Measurements from ENCODE around the gene HECTD4. TPM values are rescaled to one million over a fixed set of nuclear protein-coding genes. Genes with fewer than 3 reads are reported as not detected.

HECTD4 gene
- total RNA-seq, 1 experiment from 2014 or later = 31.2 TPM

GRCh38 chr12:112327209-112327938 is 54.9 kb downstream of the HECTD4 start:
- no peak overlapping the region for H2AFZ ChIP-seq (ENCODE audit: low read depth, low read length, poor library complexity, severe bottlenecking)
- H3K4me3 ChIP-seq (replicated peaks in 1 of 2; ENCODE audit: low read depth in 1 of 2, low read length in 2 of 2) = no peak overlapping the region
- H3K27ac ChIP-seq (ENCODE audit: low read depth, low read length) = no peak overlapping the region
- no peaks in the 10 kb centered on the region for H3K9me2 ChIP-seq (ENCODE audit: insufficient read depth)
- no TSS peak for BruUV-seq (replicated peaks)
- TF ChIP-seq EZH2 (IDR thresholded peaks at IDR 0.05) (no peak), YY1 (IDR thresholded peaks at IDR 0.05; ENCODE audit: extremely low read depth, insufficient replicate concordance, low read depth, low read length) (no peak), ELF1 (IDR thresholded peaks at IDR 0.05; ENCODE audit: borderline replicate concordance, low read depth) (no peak), EGR1 (IDR thresholded peaks at IDR 0.05; ENCODE audit: low read depth) (no peak), ZNF274 (IDR thresholded peaks at IDR 0.05; ENCODE audit: low read depth, low read length) (no peak), POLR2A (IDR thresholded peaks at IDR 0.05; ENCODE audit: borderline replicate concordance, extremely low read depth, insufficient read depth, insufficient read length) (no peak), EZH2phosphoT487 (IDR thresholded peaks at IDR 0.05; ENCODE audit: borderline replicate concordance) (no peak), SRF (IDR thresholded peaks at IDR 0.05; ENCODE audit: low read depth) (no peak), SP1 (IDR thresholded peaks at IDR 0.05; ENCODE audit: low read depth) (no peak), POLR2AphosphoS5 (IDR thresholded peaks at IDR 0.05; ENCODE audit: low read depth, low read length) (no peak), FOSL1 (IDR thresholded peaks at IDR 0.05; ENCODE audit: low read depth) (no peak), CBX3 (IDR thresholded peaks at IDR 0.05; ENCODE audit: low read depth) (no peak), JUND (IDR thresholded peaks at IDR 0.05) (no peak)
- TF ChIP-seq, protein P1, sequence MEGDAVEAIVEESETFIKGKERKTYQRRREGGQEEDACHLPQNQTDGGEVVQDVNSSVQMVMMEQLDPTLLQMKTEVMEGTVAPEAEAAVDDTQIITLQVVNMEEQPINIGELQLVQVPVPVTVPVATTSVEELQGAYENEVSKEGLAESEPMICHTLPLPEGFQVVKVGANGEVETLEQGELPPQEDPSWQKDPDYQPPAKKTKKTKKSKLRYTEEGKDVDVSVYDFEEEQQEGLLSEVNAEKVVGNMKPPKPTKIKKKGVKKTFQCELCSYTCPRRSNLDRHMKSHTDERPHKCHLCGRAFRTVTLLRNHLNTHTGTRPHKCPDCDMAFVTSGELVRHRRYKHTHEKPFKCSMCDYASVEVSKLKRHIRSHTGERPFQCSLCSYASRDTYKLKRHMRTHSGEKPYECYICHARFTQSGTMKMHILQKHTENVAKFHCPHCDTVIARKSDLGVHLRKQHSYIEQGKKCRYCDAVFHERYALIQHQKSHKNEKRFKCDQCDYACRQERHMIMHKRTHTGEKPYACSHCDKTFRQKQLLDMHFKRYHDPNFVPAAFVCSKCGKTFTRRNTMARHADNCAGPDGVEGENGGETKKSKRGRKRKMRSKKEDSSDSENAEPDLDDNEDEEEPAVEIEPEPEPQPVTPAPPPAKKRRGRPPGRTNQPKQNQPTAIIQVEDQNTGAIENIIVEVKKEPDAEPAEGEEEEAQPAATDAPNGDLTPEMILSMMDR (IDR thresholded peaks at IDR 0.05 in 2 of 3, conservative IDR thresholded peaks at IDR 0.05 in 1 of 3; ENCODE audit: borderline replicate concordance in 1 of 3, insufficient read depth in 1 of 3, low read depth in 2 of 3, low read length in 2 of 3) = no peak
- TF ChIP-seq, protein P2, sequence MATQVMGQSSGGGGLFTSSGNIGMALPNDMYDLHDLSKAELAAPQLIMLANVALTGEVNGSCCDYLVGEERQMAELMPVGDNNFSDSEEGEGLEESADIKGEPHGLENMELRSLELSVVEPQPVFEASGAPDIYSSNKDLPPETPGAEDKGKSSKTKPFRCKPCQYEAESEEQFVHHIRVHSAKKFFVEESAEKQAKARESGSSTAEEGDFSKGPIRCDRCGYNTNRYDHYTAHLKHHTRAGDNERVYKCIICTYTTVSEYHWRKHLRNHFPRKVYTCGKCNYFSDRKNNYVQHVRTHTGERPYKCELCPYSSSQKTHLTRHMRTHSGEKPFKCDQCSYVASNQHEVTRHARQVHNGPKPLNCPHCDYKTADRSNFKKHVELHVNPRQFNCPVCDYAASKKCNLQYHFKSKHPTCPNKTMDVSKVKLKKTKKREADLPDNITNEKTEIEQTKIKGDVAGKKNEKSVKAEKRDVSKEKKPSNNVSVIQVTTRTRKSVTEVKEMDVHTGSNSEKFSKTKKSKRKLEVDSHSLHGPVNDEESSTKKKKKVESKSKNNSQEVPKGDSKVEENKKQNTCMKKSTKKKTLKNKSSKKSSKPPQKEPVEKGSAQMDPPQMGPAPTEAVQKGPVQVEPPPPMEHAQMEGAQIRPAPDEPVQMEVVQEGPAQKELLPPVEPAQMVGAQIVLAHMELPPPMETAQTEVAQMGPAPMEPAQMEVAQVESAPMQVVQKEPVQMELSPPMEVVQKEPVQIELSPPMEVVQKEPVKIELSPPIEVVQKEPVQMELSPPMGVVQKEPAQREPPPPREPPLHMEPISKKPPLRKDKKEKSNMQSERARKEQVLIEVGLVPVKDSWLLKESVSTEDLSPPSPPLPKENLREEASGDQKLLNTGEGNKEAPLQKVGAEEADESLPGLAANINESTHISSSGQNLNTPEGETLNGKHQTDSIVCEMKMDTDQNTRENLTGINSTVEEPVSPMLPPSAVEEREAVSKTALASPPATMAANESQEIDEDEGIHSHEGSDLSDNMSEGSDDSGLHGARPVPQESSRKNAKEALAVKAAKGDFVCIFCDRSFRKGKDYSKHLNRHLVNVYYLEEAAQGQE (IDR thresholded peaks at IDR 0.05; ENCODE audit: low read depth) = no peak
- TF ChIP-seq, protein P3, sequence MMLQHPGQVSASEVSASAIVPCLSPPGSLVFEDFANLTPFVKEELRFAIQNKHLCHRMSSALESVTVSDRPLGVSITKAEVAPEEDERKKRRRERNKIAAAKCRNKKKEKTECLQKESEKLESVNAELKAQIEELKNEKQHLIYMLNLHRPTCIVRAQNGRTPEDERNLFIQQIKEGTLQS (IDR thresholded peaks at IDR 0.05) = no peak
- TF ChIP-seq, protein P4, sequence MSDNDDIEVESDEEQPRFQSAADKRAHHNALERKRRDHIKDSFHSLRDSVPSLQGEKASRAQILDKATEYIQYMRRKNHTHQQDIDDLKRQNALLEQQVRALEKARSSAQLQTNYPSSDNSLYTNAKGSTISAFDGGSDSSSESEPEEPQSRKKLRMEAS (IDR thresholded peaks at IDR 0.05) = no peak
- H3K4me2 ChIP-seq (ENCODE audit: low read length) = no peak overlapping the region
- no peaks in the 10 kb centered on the region for H3K27me3 ChIP-seq (ENCODE audit: insufficient read depth, low read length)
- no peak overlapping the region for H3K9ac ChIP-seq (ENCODE audit: low read length)
- ChIA-PET RAD21 (ENCODE audit: low non-redundant PET in 1 of 2, low total read pairs in 2 of 2, uncharacterized antibody in 2 of 2, unreplicated experiment in 2 of 2) (no interaction called here), POLR2A (no interaction called here), CTCF (interaction anchor here (1.0 kb wide), 1 partner anchor 21 kb away, joined by 3 read pairs; no protein-coding TSS in a partner anchor)
- H3K9me3 ChIP-seq (ENCODE audit: control insufficient read depth in 1 of 2, insufficient read depth in 1 of 2, low read depth in 1 of 2, low read length in 2 of 2) = no peaks in the 10 kb centered on the region
- ATAC-seq = no peak
- no peaks in the 10 kb centered on the region for H3K4me1 ChIP-seq (ENCODE audit: control insufficient read depth in 1 of 2, insufficient read depth in 2 of 2, low read length in 2 of 2)
- no peak for DNase-seq (ENCODE audit: low read depth, low spot score)
- H3K79me2 ChIP-seq (ENCODE audit: insufficient read depth, low read length) = no peaks in the 10 kb centered on the region; the same call in 1 of the 2 replicates
- H3K36me3 ChIP-seq (ENCODE audit: control insufficient read depth in 1 of 2, insufficient read depth in 2 of 2, low read length in 2 of 2) = no peaks in the 10 kb centered on the region
- intact Hi-C loops (cut with micrococcal nuclease) = no loop called here
- no peaks in the 10 kb centered on the region for H4K20me1 ChIP-seq (ENCODE audit: insufficient read depth)
